ENCODE results near the gene CRACR2A. TPM values are rescaled to one million over a fixed set of nuclear protein-coding genes. Genes with fewer than 3 reads are reported as not detected.

CRACR2A gene
- total and polyA plus RNA-seq, 2 of the 13 experiments (the other 11 are each of a cell fraction or from before 2014, with no cell fraction given): 0.09 to 0.20 TPM

- Histone ChIP-seq H2AFZ (ENCODE audit: low read length) (no peak overlapping the region), H4K20me1 (ENCODE audit: insufficient read depth, low read length) (no peaks in the 10 kb centered on the region), H3K4me1 (ENCODE audit: insufficient read depth, low read length) (no peaks in the 10 kb centered on the region), H3K27ac (ENCODE audit: extremely low read length, insufficient read depth, low read length) (no peak overlapping the region), H3K79me2 (ENCODE audit: insufficient read depth, low read length) (no peaks in the 10 kb centered on the region), H3K36me3 (replicated peaks in 1 of 2; ENCODE audit: control insufficient read depth in 1 of 2, insufficient read depth in 2 of 2, low read length in 2 of 2) (no peaks in the 10 kb centered on the region), H3K27me3 (ENCODE audit: control insufficient read depth in 1 of 2, insufficient read depth in 2 of 2, low read length in 2 of 2) (peaks cover 0 to 11% of the 10 kb centered on the region in 2 experiments; a peak in 3 of 5 replicates), H3K9me3 (ENCODE audit: low read length) (no peaks in the 10 kb centered on the region), H3K4me3 (replicated peaks in 1 of 3; ENCODE audit: insufficient read depth in 1 of 3, low read depth in 2 of 3, low read length in 3 of 3) (no peak overlapping the region), H3K4me2 (ENCODE audit: low read depth, low read length) (no peak overlapping the region), H3K9ac (ENCODE audit: insufficient read depth, low read depth, low read length) (no peak overlapping the region)
- no TSS peak for BruUV-seq (replicated peaks)
- in situ Hi-C loops (cut with HindIII; ENCODE audit: extremely low pct_ligation_motif_present, low pct_unique_long_range_greater_than_20kb) (no loop called here), intact Hi-C loops (cut with micrococcal nuclease; ENCODE audit: unreplicated experiment) (no loop called here)
- 36% methylated on average over 7 of the region's 7 CpGs for WGBS (ENCODE audit: low lambda C conversion rate)
- ATAC-seq (no peak), FAIRE-seq (no peak), DNase-seq (ENCODE audit: low spot score) (no peak)
- ChIA-PET POLR2A (no interaction called here), CTCF (ENCODE audit: low intra/inter-chr PET ratio, low total read pairs) (no interaction called here)
- TF ChIP-seq NFE2L2 (IDR thresholded peaks at IDR 0.05; ENCODE audit: low read length) (no peak), GABPA (IDR thresholded peaks at IDR 0.05; ENCODE audit: low read depth, low read length) (no peak), GABPA (CRISPR knock-in tag; IDR thresholded peaks at IDR 0.05; ENCODE audit: low read depth) (no peak), SCMH1 (CRISPR knock-in tag; IDR thresholded peaks at IDR 0.05; ENCODE audit: borderline replicate concordance) (no peak), THYN1 (CRISPR knock-in tag; IDR thresholded peaks at IDR 0.05; ENCODE audit: borderline replicate concordance, low read depth) (no peak), ZNF652 (CRISPR knock-in tag; IDR thresholded peaks at IDR 0.05; ENCODE audit: borderline replicate concordance, low read depth) (no peak), ZNF772 (CRISPR knock-in tag; IDR thresholded peaks at IDR 0.05) (no peak), MBD4 (IDR thresholded peaks at IDR 0.05; ENCODE audit: borderline replicate concordance, low read length) (no peak), ATF7 (IDR thresholded peaks at IDR 0.05) (no peak), ATF7 (CRISPR knock-in tag; IDR thresholded peaks at IDR 0.05) (no peak), GPBP1L1 (CRISPR knock-in tag; IDR thresholded peaks at IDR 0.05) (no peak), ATF6 (CRISPR knock-in tag; conservative IDR thresholded peaks at IDR 0.05) (no peak), SP1 (IDR thresholded peaks at IDR 0.05) (no peak), SP1 (CRISPR knock-in tag; IDR thresholded peaks at IDR 0.05) (no peak), NFE2L1 (CRISPR knock-in tag; IDR thresholded peaks at IDR 0.05; ENCODE audit: borderline replicate concordance) (no peak), ZNF75D (CRISPR knock-in tag; IDR thresholded peaks at IDR 0.05; ENCODE audit: borderline replicate concordance) (no peak), POLR2G (IDR thresholded peaks at IDR 0.05; ENCODE audit: low read depth, low read length) (no peak), ZIK1 (CRISPR knock-in tag; IDR thresholded peaks at IDR 0.05; ENCODE audit: borderline replicate concordance, low read depth) (no peak), ZFP1 (CRISPR knock-in tag; IDR thresholded peaks at IDR 0.05) (no peak), FOXA1 (IDR thresholded peaks at IDR 0.05) (no peak), FOXA1 (CRISPR knock-in tag; IDR thresholded peaks at IDR 0.05) (no peak)
Measured at GRCh38 chr12:3574986-3575385, 177.9 kb downstream of the CRACR2A start.

Data from HepG2 (cell line).